GM12801 (cell line): Measurements from ENCODE around the gene VSTM2L.

Experiments
- CTCF ChIP-seq: IDR thresholded peaks from one replicate; pipeline ENCODE4 v1.5.1; 2011; ENCODE audit warnings: control low read depth; ENCODE audit not compliant: insufficient read length; ENCODE audit errors: extremely low read depth

The VSTM2L gene

GRCh38 chr20:37987602-37988290 is 84.8 kb downstream of the VSTM2L start:
- no peak for TF ChIP-seq CTCF

- no peak for TF ChIP-seq CTCF
Observed at GRCh38 chr20:37988306-37988954, 85.5 kb downstream of the VSTM2L start.

- TF ChIP-seq CTCF: no peak
Observed at GRCh38 chr20:37989601-37990295, 86.8 kb downstream of the VSTM2L start.

- TF ChIP-seq CTCF: no peak
Observed at GRCh38 chr20:37990571-37991151, 87.7 kb downstream of the VSTM2L start.

- no peak for TF ChIP-seq CTCF
Observed at GRCh38 chr20:37991157-37991866, 88.4 kb downstream of the VSTM2L start.

GRCh38 chr20:37991908-37992307 is 89.0 kb downstream of the VSTM2L start:
- no peak for TF ChIP-seq CTCF

- no peak for TF ChIP-seq CTCF
Observed at GRCh38 chr20:37992802-37993409, 90.0 kb downstream of the VSTM2L start.
